ENCODE data around the gene CTNNA3.

Gene CTNNA3

DNA sequence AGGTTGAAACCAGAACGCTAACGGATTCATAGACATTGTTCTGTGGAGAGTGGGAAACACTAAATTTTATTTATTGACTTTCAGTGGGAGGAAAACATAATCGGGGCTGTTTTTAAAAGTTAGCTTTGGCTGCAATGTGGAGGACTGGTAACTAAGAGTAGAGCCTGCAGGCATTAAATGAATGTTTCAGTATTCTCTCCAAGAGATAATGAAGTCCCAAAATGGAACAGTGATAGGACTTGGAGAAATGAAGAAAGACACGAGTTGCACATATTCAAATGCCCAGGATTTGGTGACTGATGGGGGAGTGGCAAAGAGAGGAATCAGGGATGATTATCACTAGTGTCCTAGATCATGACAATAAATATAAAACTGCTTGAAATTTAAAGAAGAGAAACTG is 1130.0 kb downstream of the CTNNA3 start:
- Histone ChIP-seq H3K27ac (ENCODE audit: extremely low read depth, low read depth, low read length) (no peak overlapping the region), H3K36me3 (ENCODE audit: control insufficient read depth in 2 of 2, insufficient read depth in 1 of 2, low read length in 2 of 2) (no peaks in the 10 kb centered on the region), H3K4me1 (ENCODE audit: control insufficient read depth, insufficient read depth, low read length) (no peaks in the 10 kb centered on the region), H3K9me3 (ENCODE audit: control insufficient read depth, insufficient read depth, low read depth, low read length) (no peaks in the 10 kb centered on the region), H3K4me3 (ENCODE audit: low read depth, low read length) (no peak overlapping the region)
- ChIA-PET CTCF (no interaction called here), POLR2A (no interaction called here)
- TF ChIP-seq, protein P1, sequence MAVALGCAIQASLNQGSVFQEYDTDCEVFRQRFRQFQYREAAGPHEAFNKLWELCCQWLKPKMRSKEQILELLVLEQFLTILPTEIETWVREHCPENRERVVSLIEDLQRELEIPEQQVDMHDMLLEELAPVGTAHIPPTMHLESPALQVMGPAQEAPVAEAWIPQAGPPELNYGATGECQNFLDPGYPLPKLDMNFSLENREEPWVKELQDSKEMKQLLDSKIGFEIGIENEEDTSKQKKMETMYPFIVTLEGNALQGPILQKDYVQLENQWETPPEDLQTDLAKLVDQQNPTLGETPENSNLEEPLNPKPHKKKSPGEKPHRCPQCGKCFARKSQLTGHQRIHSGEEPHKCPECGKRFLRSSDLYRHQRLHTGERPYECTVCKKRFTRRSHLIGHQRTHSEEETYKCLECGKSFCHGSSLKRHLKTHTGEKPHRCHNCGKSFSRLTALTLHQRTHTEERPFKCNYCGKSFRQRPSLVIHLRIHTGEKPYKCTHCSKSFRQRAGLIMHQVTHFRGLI (tag by site-specific recombination; IDR thresholded peaks at IDR 0.05): no peak
- TF ChIP-seq SCRT2 (tag by site-specific recombination; IDR thresholded peaks at IDR 0.05): no peak
- TF ChIP-seq ZNF48 (tag by site-specific recombination; IDR thresholded peaks at IDR 0.05): no peak

- ChIA-PET POLR2A (no interaction called here), CTCF (interaction anchor here (0.6 kb wide), 1 partner anchor 49 kb away, joined by 3 read pairs; no protein-coding TSS in a partner anchor)
- Histone ChIP-seq H3K36me3 (ENCODE audit: control insufficient read depth in 2 of 2, insufficient read depth in 1 of 2, low read length in 2 of 2) (no peaks in the 10 kb centered on the region), H3K9me3 (ENCODE audit: control insufficient read depth, insufficient read depth, low read depth, low read length) (no peaks in the 10 kb centered on the region), H3K4me3 (ENCODE audit: low read depth, low read length) (no peak overlapping the region), H3K4me1 (ENCODE audit: control insufficient read depth, insufficient read depth, low read length) (no peaks in the 10 kb centered on the region), H3K27ac (ENCODE audit: extremely low read depth, low read depth, low read length) (no peak overlapping the region)
- TF ChIP-seq, protein P1 (tag by site-specific recombination; IDR thresholded peaks at IDR 0.05): no peak
- TF ChIP-seq HOXC10 (CRISPR knock-in tag; IDR thresholded peaks at IDR 0.05) (no peak), ZNF510 (tag by site-specific recombination; IDR thresholded peaks at IDR 0.05; ENCODE audit: insufficient replicate concordance) (no peak), ZNF48 (tag by site-specific recombination; IDR thresholded peaks at IDR 0.05) (no peak), ZNF404 (tag by site-specific recombination; IDR thresholded peaks at IDR 0.05) (no peak), ZNF658 (tag by site-specific recombination; IDR thresholded peaks at IDR 0.05) (no peak), ZNF513 (tag by site-specific recombination; IDR thresholded peaks at IDR 0.05) (no peak), ZNF121 (tag by site-specific recombination; IDR thresholded peaks at IDR 0.05) (no peak), ZBTB10 (tag by site-specific recombination; IDR thresholded peaks at IDR 0.05) (no peak), ZNF223 (tag by site-specific recombination; IDR thresholded peaks at IDR 0.05) (no peak), SP3 (tag by site-specific recombination; IDR thresholded peaks at IDR 0.05) (no peak), ZEB2 (tag by site-specific recombination; IDR thresholded peaks at IDR 0.05) (no peak), ZNF140 (tag by site-specific recombination; IDR thresholded peaks at IDR 0.05) (no peak), ZNF664 (tag by site-specific recombination; IDR thresholded peaks at IDR 0.05) (no peak), WT1 (tag by site-specific recombination; IDR thresholded peaks at IDR 0.05) (no peak), ZFHX2 (tag by site-specific recombination; conservative IDR thresholded peaks at IDR 0.05) (no peak), GLI4 (tag by site-specific recombination; IDR thresholded peaks at IDR 0.05) (no peak), ZNF561 (tag by site-specific recombination; IDR thresholded peaks at IDR 0.05; ENCODE audit: borderline replicate concordance) (no peak)
Measured at GRCh38 chr10:66564287-66564686, 1131.7 kb downstream of the CTNNA3 start.
